Spleen (tissue), 7 donors: ENCODE measurements around the gene PLEKHB1.

ENCODE experiments used
- CTCF ChIP-seq, 11 experiments: fragments of 200-600 bp in 7 of 11; fragments of 450-650 bp in 4 of 11; sonication (generic) in 4 of 11; IDR thresholded peaks in 8 of 11; conservative IDR thresholded peaks in 3 of 11; 1 replicate in 7 of 11; 2 replicates in 4 of 11; pipeline versions ENCODE4 v1.4.0 to v1.8.0; 2016 to 2021; ENCODE audit warnings: antibody characterized with exemption in 11 of 11, inconsistent platforms in 4 of 11, mild to moderate bottlenecking in 1 of 11
- POLR2A ChIP-seq, 3 donors: fragments of 450-650 bp; IDR thresholded peaks; one replicate each; pipeline ENCODE4 v1.5.1; 2017; ENCODE audit warnings: antibody characterized with exemption in 3 of 3, mild to moderate bottlenecking in 1 of 3
- POLR2AphosphoS5 ChIP-seq, 3 donors: sonication (generic); formaldehyde crosslinking; IDR thresholded peaks; one replicate each; pipeline ENCODE4 v1.5.1; 2017; ENCODE audit warnings: antibody characterized with exemption in 3 of 3
- donor health status: DM: no; HTN: no; CAD: no; lungs with moderate emphysema.
- donor health status: DM: no; HTN: no; CAD: no.
- donor health status: DM: no; HTN: no; CAD: no.

- TF ChIP-seq CTCF (IDR thresholded peaks at IDR 0.05 in 8 of 11, conservative IDR thresholded peaks at IDR 0.05 in 3 of 11) (no peak), POLR2AphosphoS5 (IDR thresholded peaks at IDR 0.05) (no peak), POLR2A (IDR thresholded peaks at IDR 0.05) (no peak)
Measured at GRCh38 chr11:73653996-73654395, 7.6 kb downstream of the PLEKHB1 start.
